ENCODE results near the gene UPK1B.

GRCh38 chr3:119181765-119182164, 8.4 kb downstream of the UPK1B start:
- TF ChIP-seq CTCF (IDR thresholded peaks at IDR 0.05) = no peak
- no peak for TF ChIP-seq POLR2AphosphoS5 (IDR thresholded peaks at IDR 0.05)
- TF ChIP-seq POLR2A (IDR thresholded peaks at IDR 0.05) = no peak
- TF ChIP-seq EP300 (IDR thresholded peaks at IDR 0.05) = no peak

All from sigmoid colon (tissue), 4 donors.